CD14-positive monocyte (primary cell): ENCODE data around the gene PSD. TPM values are rescaled to one million over a fixed set of nuclear protein-coding genes. Genes with fewer than 3 reads are reported as not detected.

ENCODE experiments used
- DNase-seq, 3 donors: peaks; one replicate each; pipeline ENCODE4 v3.0.0-alpha.2; 2011 to 2022
- H2AFZ ChIP-seq: 2 replicates; pipeline ENCODE4 v1.6.0; 2012; ENCODE audit warnings: mild to moderate bottlenecking, low read depth, low read length, inconsistent platforms; ENCODE audit not compliant: insufficient read depth, poor library complexity, severe bottlenecking
- H3K27ac ChIP-seq, 2 donors: 1 replicate in 1 of 2; 2 replicates in 1 of 2; pipeline ENCODE4 v1.5.1; 2012 to 2013; ENCODE audit warnings: low read length in 2 of 2, control low read depth in 1 of 2, inconsistent platforms in 1 of 2, low read depth in 1 of 2, mild to moderate bottlenecking in 1 of 2
- H3K27me3 ChIP-seq, 2 donors: one replicate each; pipeline versions ENCODE4 v1.6.0 to v1.6.1; 2011 to 2013; ENCODE audit warnings: low read length in 2 of 2; ENCODE audit not compliant: control insufficient read depth in 2 of 2, insufficient read depth in 2 of 2
- H3K36me3 ChIP-seq, 2 donors: replicated peaks in 1 of 2; 1 replicate in 1 of 2; 2 replicates in 1 of 2; pipeline versions ENCODE4 v1.5.1 to v1.6.1; 2012 to 2013; ENCODE audit warnings: low read length in 2 of 2, control low read depth in 1 of 2, inconsistent platforms in 1 of 2, mild to moderate bottlenecking in 1 of 2; ENCODE audit not compliant: insufficient read depth in 2 of 2, control insufficient read depth in 1 of 2
- H3K4me1 ChIP-seq, 2 donors: 1 replicate in 1 of 2; 2 replicates in 1 of 2; pipeline versions ENCODE4 v1.5.1 to v1.6.1; 2012 to 2013; ENCODE audit warnings: low read length in 2 of 2, control low read depth in 1 of 2, inconsistent platforms in 1 of 2, mild to moderate bottlenecking in 1 of 2, moderate library complexity in 1 of 2; ENCODE audit not compliant: insufficient read depth in 2 of 2, control insufficient read depth in 1 of 2
- H3K4me2 ChIP-seq: replicated peaks from 2 replicates; pipeline ENCODE3; 2012; ENCODE audit warnings: low read length, moderate library complexity, mild to moderate bottlenecking; ENCODE audit not compliant: poor library complexity, severe bottlenecking; ENCODE audit errors: extremely low read depth
- H3K4me3 ChIP-seq, 3 experiments: fragments of 200-600 bp in 1 of 3; sonication (generic) in 1 of 3; replicated peaks in 1 of 3; 1 replicate in 2 of 3; 2 replicates in 1 of 3; pipeline ENCODE4 v1.5.1; 2011 to 2013; ENCODE audit warnings: low read length in 3 of 3, mild to moderate bottlenecking in 3 of 3, control low read depth in 2 of 3, low read depth in 2 of 3, inconsistent platforms in 1 of 3, moderate library complexity in 1 of 3
- H3K79me2 ChIP-seq: 2 replicates; pipeline ENCODE4 v1.6.0; 2012; ENCODE audit warnings: mild to moderate bottlenecking, control low read depth, inconsistent platforms, low read length, moderate library complexity; ENCODE audit not compliant: insufficient read depth
- H3K9ac ChIP-seq: 2 replicates; pipeline ENCODE4 v1.6.0; 2017; ENCODE audit warnings: low read length, mild to moderate bottlenecking; ENCODE audit not compliant: insufficient read depth, poor library complexity, severe bottlenecking
- H3K9me3 ChIP-seq, 2 donors: replicated peaks in 1 of 2; 1 replicate in 1 of 2; 2 replicates in 1 of 2; pipeline versions ENCODE4 v1.5.1 to v1.6.1; 2012 to 2013; ENCODE audit warnings: low read length in 2 of 2, control low read depth in 1 of 2; ENCODE audit not compliant: control insufficient read depth in 1 of 2, insufficient read depth in 1 of 2
- H4K20me1 ChIP-seq: 2 replicates; pipeline ENCODE4 v1.6.0; 2012; ENCODE audit warnings: mild to moderate bottlenecking, low read length, control low read depth, moderate library complexity; ENCODE audit not compliant: insufficient read depth
- H3K27ac Mint-ChIP-seq, 7 donors: one replicate each; pipeline ENCODE4 v1.8.0; 2020; ENCODE audit warnings: mild to moderate bottlenecking in 7 of 7, mixed read lengths in 7 of 7, moderate library complexity in 6 of 7, inconsistent platforms in 2 of 7
- H3K27me3 Mint-ChIP-seq, 3 donors: one replicate each; pipeline ENCODE4 v1.8.0; 2021 to 2022; ENCODE audit warnings: low read depth in 3 of 3, mild to moderate bottlenecking in 3 of 3, mixed read lengths in 3 of 3, moderate library complexity in 3 of 3, inconsistent platforms in 1 of 3
- H3K36me3 Mint-ChIP-seq, 2 donors: one replicate each; pipeline ENCODE4 v1.8.0; 2020; ENCODE audit warnings: mixed read lengths in 2 of 2, inconsistent platforms in 1 of 2, mild to moderate bottlenecking in 1 of 2
- H3K4me1 Mint-ChIP-seq: one replicate; pipeline ENCODE4 v1.8.0; 2020; ENCODE audit warnings: mild to moderate bottlenecking, mixed read lengths
- H3K4me3 Mint-ChIP-seq, 2 donors: one replicate each; pipeline ENCODE4 v1.8.0; 2020; ENCODE audit warnings: mild to moderate bottlenecking in 2 of 2, mixed read lengths in 2 of 2, moderate library complexity in 1 of 2
- H3K9me3 Mint-ChIP-seq, 7 donors: one replicate each; pipeline ENCODE4 v1.8.0; 2020 to 2022; ENCODE audit warnings: mixed read lengths in 7 of 7, mild to moderate bottlenecking in 6 of 7, moderate library complexity in 6 of 7, inconsistent platforms in 2 of 7
- WGBS: methylation state at CpG from one replicate; pipeline ENCODE4 v1.1.5; 2013; ENCODE audit warnings: missing lambda C conversion rate; ENCODE audit not compliant: insufficient coverage; 5-methylcytosine and 5-hydroxymethylcytosine counted together
- intact Hi-C, 2 donors: fragments of 100-400 bp; cut with micrococcal nuclease; formaldehyde crosslinking; loops; one replicate each; pipeline versions ENCODE4 v1.15.0 to v1.15.1; 2023
- polyA plus RNA-seq, 3 donors: library from polyadenylated mRNA; depleted of rRNA in 1 of 3; unstranded in 2 of 3; stranded (reverse) in 1 of 3; fragments of 300-500 nt in 2 of 3; fragments of >200 nt in 1 of 3; fragmentation: Illumina TruSeq in 2 of 3; gene quantifications; 1 replicate in 2 of 3; 2 replicates in 1 of 3; pipeline ENCODE4 v1.2.3, GENCODE V29; 2012 to 2021
- TF ChIP-seq, protein P1 (sequence below): fragments of 200-600 bp; IDR thresholded peaks from one replicate; pipeline ENCODE4 v1.8.0; 2022; ENCODE audit warnings: antibody characterized with exemption, mild to moderate bottlenecking

PSD gene
- polyA plus RNA-seq, 3 donors: 0.27 to 1.5 (median 1.1) TPM

DNA sequence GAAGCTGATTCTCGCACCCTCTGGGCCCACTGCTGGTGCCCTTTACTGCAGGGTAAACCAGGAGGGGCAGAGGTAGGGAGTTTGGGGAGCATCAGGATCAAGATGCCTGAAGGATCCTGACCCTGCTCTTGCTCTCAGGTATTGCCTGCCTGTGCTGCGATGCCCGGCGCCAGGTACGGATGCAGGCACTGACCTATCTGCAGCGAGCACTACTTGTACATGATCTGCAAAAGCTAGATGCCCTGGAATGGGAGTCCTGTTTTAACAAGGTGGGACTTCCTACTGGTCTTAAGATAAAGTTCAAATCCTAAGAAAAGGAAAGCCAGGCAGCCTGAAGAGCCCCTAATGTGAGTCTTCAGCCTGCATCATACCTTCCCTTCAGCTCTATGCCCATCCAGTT is 39.2 kb downstream of the PSD start:
- DNase-seq: no peak
- Histone ChIP-seq H3K9ac (no peak overlapping the region), H3K4me1 (no peaks in the 10 kb centered on the region), H4K20me1 (no peaks in the 10 kb centered on the region), H3K27me3 (no peaks in the 10 kb centered on the region), H3K79me2 (no peaks in the 10 kb centered on the region), H3K4me3 (no peak overlapping the region), H2AFZ (no peak overlapping the region), H3K9me3 (no peaks in the 10 kb centered on the region), H3K36me3 (peaks cover 78 to 87% of the 10 kb centered on the region in 2 donors), H3K27ac (no peak overlapping the region), H3K4me2 (no peak overlapping the region)
- no peaks in the 10 kb centered on the region for H3K4me1 Mint-ChIP-seq
- WGBS: 98% methylated on average over 6 of the region's 6 CpGs
- no peaks in the 10 kb centered on the region for H3K9me3 Mint-ChIP-seq
- TF ChIP-seq, protein P1, sequence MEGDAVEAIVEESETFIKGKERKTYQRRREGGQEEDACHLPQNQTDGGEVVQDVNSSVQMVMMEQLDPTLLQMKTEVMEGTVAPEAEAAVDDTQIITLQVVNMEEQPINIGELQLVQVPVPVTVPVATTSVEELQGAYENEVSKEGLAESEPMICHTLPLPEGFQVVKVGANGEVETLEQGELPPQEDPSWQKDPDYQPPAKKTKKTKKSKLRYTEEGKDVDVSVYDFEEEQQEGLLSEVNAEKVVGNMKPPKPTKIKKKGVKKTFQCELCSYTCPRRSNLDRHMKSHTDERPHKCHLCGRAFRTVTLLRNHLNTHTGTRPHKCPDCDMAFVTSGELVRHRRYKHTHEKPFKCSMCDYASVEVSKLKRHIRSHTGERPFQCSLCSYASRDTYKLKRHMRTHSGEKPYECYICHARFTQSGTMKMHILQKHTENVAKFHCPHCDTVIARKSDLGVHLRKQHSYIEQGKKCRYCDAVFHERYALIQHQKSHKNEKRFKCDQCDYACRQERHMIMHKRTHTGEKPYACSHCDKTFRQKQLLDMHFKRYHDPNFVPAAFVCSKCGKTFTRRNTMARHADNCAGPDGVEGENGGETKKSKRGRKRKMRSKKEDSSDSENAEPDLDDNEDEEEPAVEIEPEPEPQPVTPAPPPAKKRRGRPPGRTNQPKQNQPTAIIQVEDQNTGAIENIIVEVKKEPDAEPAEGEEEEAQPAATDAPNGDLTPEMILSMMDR: no peak
- H3K27ac Mint-ChIP-seq: peak overlapping the region in 2 of 7 donors; percentile 32 to 81
- no peak overlapping the region for H3K4me3 Mint-ChIP-seq
- intact Hi-C loops: no loop called here
- H3K27me3 Mint-ChIP-seq: peaks cover 0 to 2% (median 0%) of the 10 kb centered on the region in 3 donors
- peaks cover 63 to 80% of the 10 kb centered on the region in 2 donors for H3K36me3 Mint-ChIP-seq

DNA sequence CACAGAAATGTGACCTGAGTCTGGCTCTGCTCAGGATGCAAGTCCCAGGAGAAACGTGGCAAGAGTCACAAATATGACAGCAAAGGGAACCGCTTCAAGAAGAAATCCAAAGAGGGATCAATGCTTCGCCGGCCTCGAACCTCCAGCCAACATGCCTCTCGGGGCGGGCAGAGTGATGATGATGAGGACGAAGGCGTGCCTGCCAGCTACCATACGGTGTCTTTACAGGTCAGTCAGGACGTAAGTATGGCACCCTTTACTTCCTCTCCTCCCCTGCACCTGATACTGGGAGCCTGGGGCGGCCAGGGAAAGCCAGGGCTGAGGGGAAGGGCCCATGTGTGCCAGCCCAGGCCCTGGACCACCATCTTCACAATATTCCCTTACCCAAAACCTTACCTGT is 41.7 kb downstream of the PSD start:
- TF ChIP-seq, protein P1: no peak
- no peaks in the 10 kb centered on the region for H3K4me1 ChIP-seq
- peaks cover 0 to 2% (median 0%) of the 10 kb centered on the region in 3 donors for H3K27me3 Mint-ChIP-seq
- H3K4me1 Mint-ChIP-seq: no peaks in the 10 kb centered on the region
- H3K36me3 Mint-ChIP-seq: peaks cover 81 to 93% of the 10 kb centered on the region in 2 donors
- peak overlapping the region in 1 of 7 donors; percentile 41 for H3K27ac Mint-ChIP-seq
- intact Hi-C loops: no loop called here
- no peak overlapping the region for H3K4me2 ChIP-seq
- H3K27ac ChIP-seq: no peak overlapping the region
- H3K4me3 ChIP-seq: no peak overlapping the region
- H3K27me3 ChIP-seq: no peaks in the 10 kb centered on the region
- peaks cover 82 to 98% of the 10 kb centered on the region in 2 donors for H3K36me3 ChIP-seq
- H3K9ac ChIP-seq: no peak overlapping the region
- no peak overlapping the region for H2AFZ ChIP-seq
- WGBS: 94% methylated on average over 4 of the region's 12 CpGs
- no peak overlapping the region for H3K4me3 Mint-ChIP-seq
- H4K20me1 ChIP-seq: no peaks in the 10 kb centered on the region
- DNase-seq: no peak
- no peaks in the 10 kb centered on the region for H3K9me3 ChIP-seq
- H3K79me2 ChIP-seq: no peaks in the 10 kb centered on the region
- no peaks in the 10 kb centered on the region for H3K9me3 Mint-ChIP-seq
